NCI-H526 (cell line): ENCODE measurements around the gene SLC25A13.
A peak's percentile ranks its signal among the peaks of the same experiment; 100 is the strongest.

Experiments
- DNase-seq, 2 experiments: peaks; one replicate each; lab custom pipeline; 2025; lab: John Stamatoyannopoulos, UW

The SLC25A13 gene

GRCh38 chr7:96203786-96204185 lies 118.1 kb downstream of the SLC25A13 start:
- no peak for DNase-seq

GRCh38 chr7:96202102-96202501 lies 119.8 kb downstream of the SLC25A13 start:
- DNase-seq = no peak

- no peak for DNase-seq
These were observed 121.2 kb downstream of the SLC25A13 start for GRCh38 chr7:96200740-96201139.

GRCh38 chr7:96199421-96199820 lies 122.5 kb downstream of the SLC25A13 start:
- DNase-seq = no peak

- no peak for DNase-seq
These were observed 123.8 kb downstream of the SLC25A13 start for GRCh38 chr7:96198047-96198636.

GRCh38 chr7:96196676-96197075 lies 125.2 kb downstream of the SLC25A13 start:
- DNase-seq = no peak

GRCh38 chr7:96189129-96189820 lies 132.6 kb downstream of the SLC25A13 start:
- DNase-seq = no peak

GRCh38 chr7:96188591-96188991 lies 133.3 kb downstream of the SLC25A13 start:
- DNase-seq = no peak

- DNase-seq = peak in 1 of 2 experiments; percentile 9
These were observed 133.7 kb downstream of the SLC25A13 start for GRCh38 chr7:96188174-96188581.

GRCh38 chr7:96187735-96188134 lies 134.2 kb downstream of the SLC25A13 start:
- DNase-seq = peak in 1 of 2 experiments; percentile 7

- peak; percentile 33 to 50 for DNase-seq
These were observed 137.1 kb downstream of the SLC25A13 start for GRCh38 chr7:96184783-96185182.

GRCh38 chr7:96183163-96183670 lies 138.7 kb downstream of the SLC25A13 start:
- peak in 1 of 2 experiments; percentile 6 for DNase-seq

- DNase-seq = no peak
These were observed 139.3 kb downstream of the SLC25A13 start for GRCh38 chr7:96182424-96183158.

GRCh38 chr7:96181174-96181573 lies 140.7 kb downstream of the SLC25A13 start:
- DNase-seq = no peak

- DNase-seq = peak in 1 of 2 experiments; percentile 11
These were observed 142.1 kb downstream of the SLC25A13 start for GRCh38 chr7:96179837-96180236.

- no peak for DNase-seq
These were observed 142.6 kb downstream of the SLC25A13 start for GRCh38 chr7:96179341-96179740.

GRCh38 chr7:96178581-96178980 lies 143.3 kb downstream of the SLC25A13 start:
- no peak for DNase-seq

- DNase-seq = no peak
These were observed 144.5 kb downstream of the SLC25A13 start for GRCh38 chr7:96177353-96177752.

GRCh38 chr7:96174812-96175211 lies 147.1 kb downstream of the SLC25A13 start:
- no peak for DNase-seq

GRCh38 chr7:96173781-96174180 lies 148.1 kb downstream of the SLC25A13 start:
- DNase-seq = no peak

- DNase-seq = no peak
These were observed 152.5 kb downstream of the SLC25A13 start for GRCh38 chr7:96169439-96169838.

- peak; percentile 38 to 71 for DNase-seq
These were observed 154.5 kb downstream of the SLC25A13 start for GRCh38 chr7:96167424-96167823.

GRCh38 chr7:96161897-96162296 lies 160.0 kb downstream of the SLC25A13 start:
- no peak for DNase-seq
